Kasumi-1 (cell line): ENCODE data around the gene CDKN1C.

Experiments used
- DNase-seq, 2 experiments: peaks; one replicate each; lab custom pipeline; 2025; lab: John Stamatoyannopoulos, UW

The CDKN1C gene

DNA sequence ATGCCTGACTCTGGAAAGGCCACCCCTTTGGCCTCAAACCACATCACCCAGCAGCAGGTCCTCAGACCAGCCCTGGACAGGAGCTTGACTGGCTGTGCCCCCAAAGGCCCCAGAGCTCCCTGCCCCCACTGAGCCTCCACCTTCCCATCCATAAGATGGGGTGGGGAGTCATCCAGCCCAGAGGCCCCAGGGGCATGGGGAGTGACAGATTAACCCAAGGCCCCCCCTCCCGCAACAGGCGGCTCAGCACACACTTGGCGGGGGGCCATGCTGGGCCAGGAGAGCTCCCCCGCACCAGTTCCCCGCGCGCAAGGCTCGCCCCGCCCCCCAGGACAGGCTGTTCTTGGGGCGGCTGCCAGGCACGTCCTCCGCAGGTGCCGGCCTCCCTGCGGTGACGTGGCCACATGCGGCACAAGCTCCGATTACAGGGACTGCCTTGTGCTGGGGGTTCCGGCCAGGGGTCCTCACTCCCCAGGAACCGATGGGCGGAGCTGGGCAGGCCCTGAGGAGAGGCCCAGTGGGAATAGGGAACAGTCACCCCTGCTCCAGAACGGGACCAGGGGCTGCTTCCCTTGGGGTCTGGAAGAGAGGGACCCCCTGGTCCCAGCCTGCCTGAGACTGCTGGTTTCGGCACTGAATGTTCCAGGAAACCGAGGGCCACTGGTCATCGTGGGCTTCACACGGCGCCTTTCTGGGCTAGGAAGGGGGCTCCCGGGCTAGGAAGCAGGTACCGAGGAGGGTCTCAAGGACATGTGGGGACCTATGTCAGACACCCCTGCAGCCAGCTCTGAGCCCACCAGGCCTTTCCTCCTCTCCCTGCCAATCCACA, 5.1 kb upstream of the CDKN1C start:
- no peak for DNase-seq

DNA sequence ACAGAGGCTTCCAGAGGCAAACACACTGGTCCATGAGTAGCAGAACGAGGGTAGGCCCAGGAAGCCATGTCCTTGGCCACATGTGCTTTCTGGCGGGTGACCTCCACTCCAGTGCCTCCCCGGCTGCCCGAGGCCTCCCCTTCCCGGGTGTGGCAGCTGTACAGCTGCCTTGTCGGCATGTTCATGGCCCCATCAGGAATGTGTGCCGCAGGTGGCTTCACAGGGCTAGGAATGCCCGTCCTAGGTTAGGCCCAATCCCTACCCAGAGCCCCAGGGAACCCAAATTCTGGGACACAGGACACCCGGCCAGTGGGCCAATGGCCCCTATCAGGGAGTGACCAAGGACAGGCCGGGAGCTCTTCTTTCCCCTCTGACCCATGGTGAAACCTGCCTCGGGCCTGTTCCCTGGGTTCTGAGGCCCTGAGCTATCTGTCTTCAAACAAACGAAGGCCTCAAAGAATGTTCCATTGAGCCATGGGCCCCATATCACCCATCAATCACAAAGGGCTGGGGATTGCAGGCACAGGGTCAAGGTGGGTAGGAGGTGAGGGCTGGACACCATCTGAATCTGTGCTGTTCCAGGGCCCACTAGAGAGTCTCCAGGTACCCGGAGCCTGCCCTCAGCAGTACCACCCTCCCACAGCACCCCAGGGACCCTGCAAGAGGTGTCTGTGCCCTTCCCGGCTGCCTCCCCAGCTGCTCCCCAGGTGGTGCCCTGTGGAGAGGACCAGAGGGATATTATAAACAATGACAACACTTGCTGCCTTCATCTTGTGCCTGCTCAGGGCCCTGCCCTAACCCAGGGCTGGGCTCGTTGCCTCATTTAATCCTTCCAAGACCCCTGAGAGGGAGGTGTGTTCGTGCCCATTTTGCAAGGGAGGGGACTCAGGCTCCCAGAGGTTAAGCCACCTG, 4.0 kb upstream of the CDKN1C start:
- no peak for DNase-seq

DNA sequence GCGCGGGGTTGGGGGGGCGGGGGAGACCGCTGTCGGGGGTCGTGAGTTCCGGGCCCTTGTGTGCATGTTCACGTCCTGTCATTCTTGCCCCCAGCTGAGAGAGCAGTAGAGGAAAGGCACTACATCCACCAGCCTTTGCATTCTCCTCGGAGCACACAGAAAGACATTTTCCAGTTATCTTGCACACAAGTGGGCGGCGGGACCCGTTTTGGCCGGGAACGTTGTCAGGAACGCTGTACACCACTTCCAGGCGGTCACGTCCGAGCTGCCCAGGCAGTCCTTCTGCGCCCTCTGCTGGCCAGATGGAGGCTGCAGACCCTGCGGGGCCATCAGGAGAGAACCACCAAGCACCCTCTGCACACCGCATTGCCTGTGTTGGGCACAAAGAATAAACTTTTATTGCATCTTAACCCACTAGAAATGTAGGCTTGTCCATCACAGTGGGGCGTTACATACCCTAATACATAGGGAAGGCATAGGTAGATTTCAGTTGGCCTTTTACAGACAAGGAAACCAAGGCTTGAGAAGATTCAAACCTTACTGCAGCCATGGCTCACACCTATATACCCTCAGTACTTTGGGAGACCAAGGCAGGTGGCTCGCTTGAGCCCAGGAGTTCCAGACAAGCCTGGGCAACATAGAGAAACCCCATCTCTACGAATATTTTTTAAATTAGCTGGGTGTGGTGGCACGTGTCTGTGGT, 2.8 kb upstream of the CDKN1C start:
- peak; percentile 57 to 62 for DNase-seq

GRCh38 chr11:2887515-2888195, 2.1 kb upstream of the CDKN1C start:
- no peak for DNase-seq

- DNase-seq: no peak
Measured at GRCh38 chr11:2886936-2887335, 1.4 kb upstream of the CDKN1C start.

DNA sequence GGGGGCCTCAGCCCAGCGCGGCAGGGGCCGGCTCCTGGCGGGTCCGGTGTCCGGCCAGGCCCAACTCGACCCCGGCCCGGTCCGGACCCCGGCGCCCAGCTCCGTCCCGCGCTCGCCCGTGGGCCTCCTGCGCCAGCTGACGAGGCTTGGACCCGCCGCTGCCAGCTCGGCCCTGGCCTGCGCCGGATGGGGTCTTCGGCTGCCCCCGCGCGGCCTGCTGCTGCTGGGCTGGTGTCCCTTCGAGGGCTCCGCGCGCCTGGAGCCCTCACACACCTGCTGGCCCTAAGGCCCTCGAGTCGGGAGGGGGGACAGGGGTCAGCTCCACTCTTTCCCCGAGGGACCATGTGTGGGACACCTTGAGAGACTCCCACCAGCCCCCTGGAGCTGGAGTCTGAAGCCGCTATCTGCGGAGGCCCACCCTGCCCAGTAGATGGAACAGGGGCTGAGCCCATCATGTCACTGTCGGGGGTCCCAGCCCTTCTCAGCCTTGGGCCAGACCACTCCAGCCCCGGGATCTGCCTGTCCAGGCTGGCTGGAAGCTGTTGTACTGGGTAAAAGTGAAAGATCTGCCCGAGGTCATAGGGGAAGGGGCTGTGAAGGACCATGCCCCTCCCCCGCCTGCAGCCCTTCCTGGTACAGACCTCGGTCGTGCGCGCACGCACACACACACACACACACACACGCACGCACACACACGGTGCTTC, 768 bp upstream of the CDKN1C start:
- no peak for DNase-seq

DNA sequence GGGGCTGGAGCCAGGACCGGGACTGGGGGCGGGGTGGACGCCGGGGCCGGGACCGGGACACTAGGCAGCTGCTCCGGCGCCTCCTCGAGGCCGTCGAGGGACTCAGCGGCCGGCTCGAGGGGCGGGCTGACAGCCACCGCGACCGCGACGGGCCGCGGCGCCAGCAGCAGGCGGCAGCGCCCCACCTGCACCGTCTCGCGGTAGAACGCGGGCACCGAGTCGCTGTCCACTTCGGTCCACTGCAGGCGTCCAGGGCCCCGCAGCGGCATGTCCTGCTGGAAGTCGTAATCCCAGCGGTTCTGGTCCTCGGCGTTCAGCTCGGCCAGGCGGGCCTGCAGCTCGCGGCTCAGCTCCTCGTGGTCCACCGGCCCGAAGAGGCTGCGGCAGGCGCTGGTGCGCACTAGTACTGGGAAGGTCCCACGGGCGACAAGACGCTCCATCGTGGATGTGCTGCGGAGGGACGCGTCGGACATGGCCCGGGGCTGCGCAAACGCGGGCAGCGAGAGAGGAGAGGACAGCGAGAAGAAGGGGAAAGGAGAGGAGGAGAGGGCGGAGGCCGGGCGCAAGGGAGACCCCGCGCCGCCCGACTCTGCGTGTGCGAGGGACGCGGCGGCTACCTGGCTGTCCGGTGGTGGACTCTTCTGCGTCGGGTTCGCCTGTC, 428 bp downstream of the CDKN1C start:
- no peak for DNase-seq

DNA sequence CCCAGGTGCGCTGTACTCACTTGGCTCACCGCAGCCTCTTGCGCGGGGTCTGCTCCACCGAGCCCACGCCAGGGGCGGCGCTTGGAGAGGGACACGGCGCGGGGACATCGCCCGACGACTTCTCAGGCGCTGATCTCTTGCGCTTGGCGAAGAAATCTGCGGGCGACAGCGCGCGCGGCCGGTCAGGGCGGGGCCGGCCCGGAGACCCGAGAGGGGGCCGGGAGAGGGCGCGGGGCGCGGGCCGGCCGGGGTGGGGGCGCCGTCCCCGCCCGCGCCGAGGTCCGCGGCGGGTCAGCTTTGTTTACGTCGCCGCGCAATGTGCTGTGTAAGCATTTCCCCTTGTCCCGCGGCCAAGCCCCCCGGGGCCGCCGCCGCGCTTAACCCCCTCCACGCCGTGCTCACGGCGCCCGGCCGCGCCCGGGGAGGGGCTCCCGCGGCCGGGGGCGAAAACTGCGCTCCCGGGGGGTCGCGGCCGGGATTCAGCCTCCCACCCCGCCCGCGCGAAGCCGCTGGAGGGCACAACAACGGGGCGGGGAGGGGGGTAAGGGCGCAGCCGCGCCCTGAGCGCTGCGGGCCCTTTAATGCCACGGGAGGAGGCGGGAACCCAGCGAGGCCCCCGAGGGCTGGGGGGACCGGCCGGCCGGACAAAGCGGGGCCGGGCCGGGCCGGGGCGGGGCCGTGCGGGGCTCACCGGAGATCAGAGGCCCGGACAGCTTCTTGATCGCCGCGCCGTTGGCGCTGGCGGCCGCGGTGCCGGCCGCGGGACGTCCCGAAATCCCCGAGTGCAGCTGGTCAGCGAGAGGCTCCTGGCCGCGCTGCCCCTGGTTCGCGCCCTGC, 1.4 kb downstream of the CDKN1C start:
- DNase-seq: no peak

DNA sequence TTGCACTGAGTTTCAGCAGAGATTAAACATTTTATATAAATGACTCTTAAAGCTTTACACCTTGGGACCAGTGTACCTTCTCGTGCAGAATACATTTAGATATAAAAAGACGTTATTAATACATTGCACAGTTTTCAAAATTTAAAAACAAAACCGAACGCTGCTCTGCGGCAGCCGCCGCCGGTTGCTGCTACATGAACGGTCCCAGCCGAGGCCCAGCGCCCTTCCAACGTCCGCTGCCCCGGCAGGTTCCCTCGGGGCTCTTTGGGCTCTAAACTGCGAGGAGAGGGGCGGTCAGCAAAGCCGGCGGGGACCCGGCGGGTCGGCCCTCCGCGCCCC, 2.0 kb downstream of the CDKN1C start:
- DNase-seq: no peak

DNA sequence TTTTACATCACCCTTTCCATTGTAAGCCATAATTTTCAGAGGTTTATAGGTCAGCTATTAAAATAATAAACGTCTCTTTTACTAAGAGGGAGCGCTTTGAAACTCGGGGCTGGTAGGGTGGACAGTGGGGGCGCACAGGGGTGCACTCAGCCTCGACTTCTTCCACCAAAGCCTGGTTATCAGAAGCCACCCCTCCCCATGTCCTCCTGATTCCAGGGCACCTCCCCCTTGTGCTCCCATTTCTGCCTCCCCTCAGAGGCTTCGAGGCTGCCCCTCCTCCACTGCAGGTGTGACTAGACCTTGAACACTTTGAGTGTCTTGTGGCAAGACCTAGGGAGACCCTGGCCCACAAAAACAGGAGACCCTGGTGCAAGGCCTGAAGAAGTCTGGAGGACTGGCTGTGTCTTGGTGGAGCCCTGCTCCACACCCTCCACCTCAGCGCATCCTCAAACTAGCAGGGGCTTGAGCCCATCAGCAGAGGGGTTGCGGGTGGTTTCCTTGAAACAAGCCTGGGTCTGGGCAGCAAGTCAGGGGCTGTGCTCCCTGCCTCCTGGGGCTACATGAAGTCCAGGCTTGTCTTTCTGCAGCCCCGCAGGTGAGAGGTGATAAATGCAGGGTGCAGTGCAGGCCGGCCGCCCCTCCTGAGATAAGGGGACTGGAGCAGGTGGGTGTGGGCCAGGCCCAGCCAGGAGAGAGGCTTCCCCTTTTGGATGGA, 3.0 kb downstream of the CDKN1C start:
- DNase-seq: no peak

DNA sequence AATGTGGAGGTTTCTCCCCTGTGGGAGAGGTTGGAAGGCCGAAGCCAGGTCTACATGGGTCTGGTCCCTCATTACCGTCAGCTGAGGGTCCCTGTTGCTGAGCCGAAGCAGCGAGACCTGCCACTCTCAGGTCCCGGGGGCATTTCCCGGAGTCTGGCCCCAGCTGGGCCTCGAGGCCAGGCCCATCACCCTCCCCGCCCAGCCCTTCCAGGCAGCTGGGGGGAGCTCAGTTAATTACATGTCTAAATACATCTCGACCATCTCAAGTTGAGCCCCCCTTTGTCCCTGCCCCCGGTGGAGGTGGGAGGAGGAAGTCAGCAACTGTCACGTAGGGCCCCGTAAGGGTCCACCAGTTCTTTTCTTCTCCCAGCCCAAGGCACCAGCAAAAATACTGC, 3.6 kb downstream of the CDKN1C start:
- DNase-seq: no peak

DNA sequence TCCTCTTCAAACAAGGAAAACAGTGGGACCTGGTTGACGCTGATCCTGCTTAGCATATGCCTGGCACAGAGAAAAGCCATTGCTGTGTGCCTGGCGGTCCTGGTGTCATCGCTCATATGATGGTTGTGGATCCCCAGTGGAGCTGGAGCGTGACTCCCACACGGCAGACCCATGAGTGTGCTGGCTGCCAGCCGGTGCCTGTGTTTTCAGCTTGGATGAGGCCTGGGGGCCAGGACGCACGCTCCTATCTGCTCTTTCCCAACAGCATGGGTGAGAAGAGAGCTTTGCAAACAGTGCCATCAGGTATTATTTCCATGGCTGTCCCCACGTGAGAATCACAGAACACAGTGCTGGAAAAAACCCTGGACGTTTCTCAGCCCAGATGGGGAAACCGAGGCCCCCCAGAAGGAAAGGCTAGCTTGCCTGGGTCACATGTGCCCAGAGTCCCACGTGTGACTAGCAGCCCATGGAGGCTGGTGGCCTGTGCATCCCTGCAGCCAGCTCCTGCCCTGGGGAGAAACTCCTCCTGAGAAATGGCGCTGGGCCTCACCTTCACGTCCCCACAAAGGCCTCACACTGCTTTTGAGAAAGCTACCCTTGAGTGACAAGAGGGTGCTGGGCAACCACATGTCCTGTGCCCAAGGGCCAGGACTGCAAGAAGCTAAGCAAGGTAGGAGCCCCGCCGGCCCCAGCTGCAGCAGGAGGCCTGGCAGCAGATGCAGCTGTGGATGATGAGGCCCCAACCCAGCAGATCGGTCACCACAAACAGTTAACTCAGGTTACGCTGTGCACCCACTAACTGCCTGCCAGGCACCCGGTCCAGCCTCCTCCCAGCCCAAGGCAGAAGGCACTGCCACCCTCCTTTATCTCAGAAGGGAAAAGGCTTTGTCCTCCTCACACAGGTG, 4.2 kb downstream of the CDKN1C start:
- DNase-seq: no peak

GRCh38 chr11:2880646-2881045, 4.9 kb downstream of the CDKN1C start:
- no peak for DNase-seq

DNA sequence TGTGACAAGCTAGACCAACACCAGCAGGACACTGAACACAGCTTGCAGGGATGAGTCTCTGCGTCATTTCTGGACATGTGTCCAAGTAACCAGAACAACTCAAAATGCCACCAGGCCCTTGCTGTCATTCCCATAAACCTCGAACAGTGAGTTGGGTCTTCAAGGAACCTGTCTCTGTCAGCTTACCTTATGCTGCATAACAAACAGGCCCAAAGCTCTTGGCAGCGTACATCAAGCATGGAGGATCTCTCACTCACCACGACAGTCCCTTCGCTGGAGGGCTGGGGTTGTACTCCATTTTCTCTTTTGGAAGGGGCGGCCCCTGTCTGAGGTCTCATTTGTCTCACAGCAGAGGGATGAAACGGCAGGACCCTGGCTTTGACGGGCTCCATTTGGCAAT, 6.8 kb downstream of the CDKN1C start:
- DNase-seq: no peak

DNA sequence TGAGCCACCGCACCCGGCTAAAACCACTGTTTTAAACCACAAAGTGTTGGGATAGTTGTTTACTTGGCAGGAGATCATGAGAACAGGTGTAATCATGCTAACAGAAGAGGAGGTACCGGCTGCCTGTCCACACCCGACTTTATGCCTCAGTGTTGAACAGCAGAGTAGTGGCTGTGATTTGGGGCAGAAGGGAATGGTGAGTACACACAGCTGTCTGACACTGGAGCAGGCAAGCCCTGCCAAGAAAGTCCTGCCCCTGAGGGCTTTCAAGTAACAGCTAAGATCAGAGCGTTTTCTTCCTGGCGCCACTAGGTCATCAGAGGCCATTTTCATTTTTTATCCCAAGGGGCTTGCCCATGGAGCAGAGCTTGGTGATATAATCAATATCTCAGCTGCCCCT, 8.1 kb downstream of the CDKN1C start:
- no peak for DNase-seq

- DNase-seq: no peak
Measured at GRCh38 chr11:2874963-2875362, 10.6 kb downstream of the CDKN1C start.

- no peak for DNase-seq
Measured at GRCh38 chr11:2870969-2871680, 14.4 kb downstream of the CDKN1C start.

GRCh38 chr11:2870460-2870859, 15.1 kb downstream of the CDKN1C start:
- no peak for DNase-seq
